SK-N-SH (cell line): ENCODE results near the gene VGF. TPM values are rescaled to one million over a fixed set of nuclear protein-coding genes. Genes with fewer than 3 reads are reported as not detected.

Experiments used
- CTCF ChIA-PET: fragments of 300-600, 350-600 bp; formaldehyde crosslinking; extraction: SDS; loops from one replicate; lab custom pipeline; 2021; lab: Yijun Ruan, JAX
- POLR2A ChIA-PET: fragments of 350-600 bp; sonication (Branson Sonifier 250); formaldehyde crosslinking; extraction: SDS; loops from one replicate; lab custom pipeline; 2020; ENCODE audit warnings: antibody characterized with exemption, inconsistent platforms; lab: Yijun Ruan, JAX
- DNase-seq: peaks from one replicate; pipeline ENCODE4 v3.0.0; 2012
- H2AFZ ChIP-seq: fragments of 200-600 bp; sonication (generic); 2 replicates; pipeline ENCODE4 v1.8.1; 2016; ENCODE audit warnings: antibody characterized with exemption, mild to moderate bottlenecking, low read depth
- H3F3A ChIP-seq: fragments of 200-600 bp; sonication (generic); replicated peaks from 2 replicates; pipeline ENCODE3; 2016; ENCODE audit warnings: antibody characterized with exemption, mild to moderate bottlenecking; ENCODE audit not compliant: insufficient read depth
- H3K27ac ChIP-seq, 2 experiments: fragments of 200-500 bp in 1 of 2; fragments of 200-600 bp in 1 of 2; sonication (Bioruptor generic) in 1 of 2; sonication (generic), shearing (Covaris generic) in 1 of 2; 2 replicates each; pipeline versions ENCODE4 v1.5.1 to v1.6.1; 2014 to 2016; ENCODE audit warnings: low read depth in 2 of 2, inconsistent platforms in 1 of 2, low read length in 1 of 2, mild to moderate bottlenecking in 1 of 2, mixed read lengths in 1 of 2
- H3K27me3 ChIP-seq: fragments of 200-600 bp; sonication (generic), shearing (Covaris generic); 2 replicates; pipeline ENCODE4 v1.6.1; 2016; ENCODE audit warnings: mixed run types; ENCODE audit not compliant: insufficient read depth
- H3K36me3 ChIP-seq, 2 experiments: fragments of 200-500 bp in 1 of 2; fragments of 200-600 bp in 1 of 2; sonication (Bioruptor generic) in 1 of 2; sonication (generic) in 1 of 2; replicated peaks in 1 of 2; 2 replicates each; pipeline versions ENCODE3 to v1.5.1; 2014 to 2016; ENCODE audit warnings: low read length in 1 of 2, mild to moderate bottlenecking in 1 of 2; ENCODE audit not compliant: insufficient read depth in 2 of 2, control insufficient read depth in 1 of 2
- H3K4me1 ChIP-seq, 2 experiments: fragments of 200-500 bp in 1 of 2; fragments of 200-600 bp in 1 of 2; sonication (Bioruptor generic) in 1 of 2; sonication (generic), shearing (Covaris generic) in 1 of 2; 2 replicates each; pipeline versions ENCODE4 v1.5.1 to v1.6.1; 2014 to 2016; ENCODE audit warnings: low read depth in 1 of 2, low read length in 1 of 2, mixed run types in 1 of 2; ENCODE audit not compliant: insufficient read depth in 2 of 2, control insufficient read depth in 1 of 2
- H3K4me2 ChIP-seq: fragments of 200-600 bp; sonication (generic), shearing (Covaris generic); 2 replicates; pipeline ENCODE4 v1.6.1; 2017; ENCODE audit warnings: mixed run types
- H3K4me3 ChIP-seq, 2 experiments: fragments of 200-500 bp in 1 of 2; fragments of 200-600 bp in 1 of 2; sonication (Bioruptor generic) in 1 of 2; sonication (generic), shearing (Covaris generic) in 1 of 2; 2 replicates each; pipeline versions ENCODE4 v1.5.1 to v1.8.1; 2014 to 2016; ENCODE audit warnings: low read depth in 2 of 2, inconsistent platforms in 1 of 2, low read length in 1 of 2, mild to moderate bottlenecking in 1 of 2, mixed read lengths in 1 of 2, moderate library complexity in 1 of 2
- H3K79me2 ChIP-seq: fragments of 200-600 bp; sonication (generic); 2 replicates; pipeline ENCODE4 v1.8.1; 2017; ENCODE audit warnings: mild to moderate bottlenecking; ENCODE audit not compliant: insufficient read depth
- H3K9ac ChIP-seq: fragments of 200-600 bp; sonication (generic); 2 replicates; pipeline ENCODE4 v1.6.1; 2017; ENCODE audit warnings: mixed run types
- H3K9me2 ChIP-seq: fragments of 200-600 bp; sonication (generic); 2 replicates; pipeline ENCODE4 v1.6.1; 2017; ENCODE audit warnings: mixed run types
- H3K9me3 ChIP-seq: fragments of 200-600 bp; sonication (generic); 2 replicates; pipeline ENCODE4 v1.6.1; 2017; ENCODE audit warnings: mixed run types, mild to moderate bottlenecking, moderate library complexity
- H4K20me1 ChIP-seq: fragments of 200-600 bp; sonication (generic); 2 replicates; pipeline ENCODE4 v1.6.1; 2017; ENCODE audit warnings: mild to moderate bottlenecking, mixed run types; ENCODE audit not compliant: insufficient read depth
- CHD2 ChIP-seq: fragments of 150-350 bp; IDR thresholded peaks from 2 replicates; pipeline ENCODE4 v1.6.1; 2018; ENCODE audit warnings: low read length; ENCODE audit not compliant: partially characterized antibody
- ELF1 ChIP-seq: IDR thresholded peaks from 2 replicates; pipeline ENCODE4 v1.4.0; 2012
- EP300 ChIP-seq, 2 experiments: IDR thresholded peaks; 2 replicates each; pipeline versions ENCODE4 v1.4.0 to v1.6.1; 2012; ENCODE audit warnings: borderline replicate concordance in 1 of 2, low read depth in 1 of 2, low read length in 1 of 2
- EZH2phosphoT487 ChIP-seq: fragments of 200-600 bp; sonication (generic); IDR thresholded peaks from 2 replicates; pipeline ENCODE4 v1.6.1; 2017; ENCODE audit warnings: low read depth, mixed run types, mild to moderate bottlenecking, antibody characterized with exemption, moderate library complexity, borderline replicate concordance
- FOSL2 ChIP-seq: IDR thresholded peaks from 2 replicates; pipeline ENCODE4 v1.4.0; 2012; ENCODE audit warnings: low read depth, mild to moderate bottlenecking, moderate library complexity, borderline replicate concordance
- FOXM1 ChIP-seq: IDR thresholded peaks from 2 replicates; pipeline ENCODE4 v1.4.0; 2012; ENCODE audit warnings: low read depth, mild to moderate bottlenecking
- GABPA ChIP-seq: IDR thresholded peaks from 2 replicates; pipeline ENCODE4 v1.4.0; 2012; ENCODE audit warnings: low read depth, mild to moderate bottlenecking
- GATA2 ChIP-seq: sonication (generic); formaldehyde crosslinking; IDR thresholded peaks from 2 replicates; pipeline ENCODE4 v1.5.0; 2020; ENCODE audit warnings: mild to moderate bottlenecking, missing genetic modification reagents
- JUND ChIP-seq: IDR thresholded peaks from 2 replicates; pipeline ENCODE4 v1.4.0; 2012
- NRF1 ChIP-seq: IDR thresholded peaks from 2 replicates; pipeline ENCODE4 v1.6.1; 2012; ENCODE audit warnings: low read depth, mild to moderate bottlenecking, low read length
- RAD21 ChIP-seq: IDR thresholded peaks from 2 replicates; pipeline ENCODE4 v1.6.1; 2012; ENCODE audit warnings: mild to moderate bottlenecking, low read length
- RCOR1 ChIP-seq: fragments of 150-350 bp; IDR thresholded peaks from 2 replicates; pipeline ENCODE4 v1.6.1; 2017; ENCODE audit warnings: antibody characterized with exemption, low read length
- RFX5 ChIP-seq: IDR thresholded peaks from 2 replicates; pipeline ENCODE4 v1.6.1; 2012; ENCODE audit warnings: mild to moderate bottlenecking, improper control_type of control experiment, low read length
- SIN3A ChIP-seq: IDR thresholded peaks from 2 replicates; pipeline ENCODE4 v1.6.1; 2012; ENCODE audit warnings: low read depth, mild to moderate bottlenecking, low read length, moderate library complexity, borderline replicate concordance
- SMC3 ChIP-seq: IDR thresholded peaks from 2 replicates; pipeline ENCODE4 v1.6.1; 2012; ENCODE audit warnings: low read depth, low read length, improper control_type of control experiment
- TAF1 ChIP-seq: IDR thresholded peaks from 2 replicates; pipeline ENCODE4 v1.6.1; 2012; ENCODE audit warnings: low read depth, mild to moderate bottlenecking, low read length, moderate library complexity, borderline replicate concordance
- TCF12 ChIP-seq: IDR thresholded peaks from 2 replicates; pipeline ENCODE4 v1.4.0; 2012
- TEAD4 ChIP-seq: IDR thresholded peaks from 2 replicates; pipeline ENCODE4 v1.4.0; 2012; ENCODE audit warnings: mild to moderate bottlenecking, borderline replicate concordance; ENCODE audit not compliant: insufficient read depth
- USF2 ChIP-seq: fragments of 150-350 bp; IDR thresholded peaks from 2 replicates; pipeline ENCODE4 v1.6.1; 2017; ENCODE audit warnings: antibody characterized with exemption, low read length, low read depth, borderline replicate concordance
- WGBS: methylation state at CpG from one replicate; pipeline ENCODE4 v1.1.6; 2017; ENCODE audit warnings: low lambda C conversion rate; 5-methylcytosine and 5-hydroxymethylcytosine counted together
- polyA plus RNA-seq, 3 experiments: library from polyadenylated mRNA; depleted of rRNA; stranded (reverse); fragments of >200 nt; gene quantifications; 2 replicates each; pipeline ENCODE4 v1.2.3, GENCODE V29; 2012
- TF ChIP-seq, protein P1 (sequence below): IDR thresholded peaks from 2 replicates; pipeline ENCODE4 v1.4.0; 2012; ENCODE audit warnings: low read depth, borderline replicate concordance
- TF ChIP-seq, protein P2 (sequence below): IDR thresholded peaks from 2 replicates; pipeline ENCODE4 v1.4.0; 2012; ENCODE audit warnings: low read depth
- TF ChIP-seq, protein P3 (sequence below): IDR thresholded peaks from 2 replicates; pipeline ENCODE4 v1.4.0; 2012; ENCODE audit warnings: low read depth, borderline replicate concordance

Gene VGF
- polyA plus RNA-seq, 1 of the 3 experiments (the other 2 are of a cell fraction) = 54.3 TPM

- no peak for TF ChIP-seq NRF1
- no peak for TF ChIP-seq EP300 (IDR thresholded peaks at IDR 0.05; ENCODE audit: borderline replicate concordance in 1 of 2, low read depth in 1 of 2, low read length in 1 of 2)
- TF ChIP-seq SMC3 = no peak
- TF ChIP-seq JUND = no peak
- no peak for TF ChIP-seq EZH2phosphoT487
- TF ChIP-seq, protein P1, sequence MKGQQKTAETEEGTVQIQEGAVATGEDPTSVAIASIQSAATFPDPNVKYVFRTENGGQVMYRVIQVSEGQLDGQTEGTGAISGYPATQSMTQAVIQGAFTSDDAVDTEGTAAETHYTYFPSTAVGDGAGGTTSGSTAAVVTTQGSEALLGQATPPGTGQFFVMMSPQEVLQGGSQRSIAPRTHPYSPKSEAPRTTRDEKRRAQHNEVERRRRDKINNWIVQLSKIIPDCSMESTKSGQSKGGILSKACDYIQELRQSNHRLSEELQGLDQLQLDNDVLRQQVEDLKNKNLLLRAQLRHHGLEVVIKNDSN = no peak
- no peak for TF ChIP-seq TCF12
- TF ChIP-seq USF2 = no peak
- no peak for TF ChIP-seq TEAD4
- TF ChIP-seq SIN3A = no peak
- no peak for TF ChIP-seq CHD2
- TF ChIP-seq TAF1 = no peak
- no peak for TF ChIP-seq FOSL2
- Histone ChIP-seq H3K9me3 (no peaks in the 10 kb centered on the region), H2AFZ (no peak overlapping the region), H3K9ac (no peak overlapping the region; the same call in 1 of the 2 replicates), H3K4me1 (peaks cover 14 to 52% of the 10 kb centered on the region in 2 experiments; a peak in 3 of 4 replicates), H3K4me3 (no peak overlapping the region), H3K79me2 (peaks cover 64% of the 10 kb centered on the region), H3K4me2 (no peak overlapping the region), H3F3A (peaks cover 80% of the 10 kb centered on the region), H3K27ac (peak overlapping the region in 1 of 2 experiments; percentile 98; a peak in 2 of 4 replicates), H3K9me2 (no peaks in the 10 kb centered on the region), H3K27me3 (no peaks in the 10 kb centered on the region), H4K20me1 (peaks cover 17% of the 10 kb centered on the region), H3K36me3 (peaks cover 0 to 16% of the 10 kb centered on the region in 2 experiments)
- POLR2A ChIA-PET = interaction anchor here (0.7 kb wide), 1 partner anchor 10 kb away, joined by 5 read pairs; no protein-coding TSS in a partner anchor
- WGBS = 83% methylated on average over 3 of the region's 3 CpGs
- DNase-seq = no peak
- CTCF ChIA-PET = interaction anchor here (0.6 to 3.4 kb wide), 10 partner anchors 14 to 229 kb away, joined by 3 to 19 read pairs (median 6); no protein-coding TSS in a partner anchor
Observed at GRCh38 chr7:101123703-101124068, 41.7 kb downstream of the VGF start.

GRCh38 chr7:101122933-101123702 is 42.3 kb downstream of the VGF start:
- Histone ChIP-seq H2AFZ (no peak overlapping the region), H3K9me3 (no peaks in the 10 kb centered on the region), H3K27me3 (no peaks in the 10 kb centered on the region), H3K36me3 (peaks cover 0 to 10% of the 10 kb centered on the region in 2 experiments), H3K4me1 (peaks cover 14 to 54% of the 10 kb centered on the region in 2 experiments; a peak in 3 of 4 replicates), H3K4me2 (peak overlapping the region; percentile 69), H3F3A (peaks cover 78% of the 10 kb centered on the region), H3K4me3 (peak overlapping the region in 1 of 2 experiments; percentile 28; a peak in 1 of 4 replicates), H3K9ac (peak overlapping the region; percentile 69), H3K27ac (peak overlapping the region in 1 of 2 experiments; percentile 98; a peak in 2 of 4 replicates), H4K20me1 (peaks cover 11% of the 10 kb centered on the region), H3K9me2 (no peaks in the 10 kb centered on the region), H3K79me2 (peaks cover 59% of the 10 kb centered on the region)
- DNase-seq = no peak
- ChIA-PET POLR2A (interaction anchor here (0.6 to 0.7 kb wide), 2 partner anchors 42 to 209 kb away, joined by 3 read pairs; partner anchors contain the start of gene VGF), CTCF (interaction anchor here (0.6 to 3.4 kb wide), 9 partner anchors 15 to 229 kb away, joined by 3 to 19 read pairs (median 4); no protein-coding TSS in a partner anchor)
- 94% methylated on average over 11 of the region's 11 CpGs for WGBS
- TF ChIP-seq, protein P2, sequence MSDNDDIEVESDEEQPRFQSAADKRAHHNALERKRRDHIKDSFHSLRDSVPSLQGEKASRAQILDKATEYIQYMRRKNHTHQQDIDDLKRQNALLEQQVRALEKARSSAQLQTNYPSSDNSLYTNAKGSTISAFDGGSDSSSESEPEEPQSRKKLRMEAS = no peak
- no peak for TF ChIP-seq GABPA
- no peak for TF ChIP-seq RFX5
- no peak for TF ChIP-seq USF2
- TF ChIP-seq, protein P3, sequence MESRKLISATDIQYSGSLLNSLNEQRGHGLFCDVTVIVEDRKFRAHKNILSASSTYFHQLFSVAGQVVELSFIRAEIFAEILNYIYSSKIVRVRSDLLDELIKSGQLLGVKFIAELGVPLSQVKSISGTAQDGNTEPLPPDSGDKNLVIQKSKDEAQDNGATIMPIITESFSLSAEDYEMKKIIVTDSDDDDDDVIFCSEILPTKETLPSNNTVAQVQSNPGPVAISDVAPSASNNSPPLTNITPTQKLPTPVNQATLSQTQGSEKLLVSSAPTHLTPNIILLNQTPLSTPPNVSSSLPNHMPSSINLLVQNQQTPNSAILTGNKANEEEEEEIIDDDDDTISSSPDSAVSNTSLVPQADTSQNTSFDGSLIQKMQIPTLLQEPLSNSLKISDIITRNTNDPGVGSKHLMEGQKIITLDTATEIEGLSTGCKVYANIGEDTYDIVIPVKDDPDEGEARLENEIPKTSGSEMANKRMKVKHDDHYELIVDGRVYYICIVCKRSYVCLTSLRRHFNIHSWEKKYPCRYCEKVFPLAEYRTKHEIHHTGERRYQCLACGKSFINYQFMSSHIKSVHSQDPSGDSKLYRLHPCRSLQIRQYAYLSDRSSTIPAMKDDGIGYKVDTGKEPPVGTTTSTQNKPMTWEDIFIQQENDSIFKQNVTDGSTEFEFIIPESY = no peak
- TF ChIP-seq RAD21 = no peak
- no peak for TF ChIP-seq EP300 (IDR thresholded peaks at IDR 0.05; ENCODE audit: borderline replicate concordance in 1 of 2, low read depth in 1 of 2, low read length in 1 of 2)
- no peak for TF ChIP-seq TCF12
- no peak for TF ChIP-seq FOXM1
- no peak for TF ChIP-seq RCOR1
- TF ChIP-seq ELF1 = no peak
- no peak for TF ChIP-seq GATA2
